Neural cell (in vitro differentiated cells): ENCODE data around the gene CREB3L4. TPM values are rescaled to one million over a fixed set of nuclear protein-coding genes. Genes with fewer than 3 reads are reported as not detected.
A peak's percentile ranks its signal among the peaks of the same experiment; 100 is the strongest.

ENCODE experiments used
- H2AFZ ChIP-seq: fragments of 200-600, 300-800 bp; sonication (generic), shearing (Covaris generic); 2 replicates; pipeline ENCODE4 v1.6.0; 2014; ENCODE audit warnings: low read depth, mild to moderate bottlenecking, antibody characterized with exemption, low read length, moderate library complexity
- H3F3A ChIP-seq: fragments of 200-600 bp; shearing (Covaris generic); 2 replicates; pipeline ENCODE4 v1.6.1; 2016; ENCODE audit warnings: mild to moderate bottlenecking, moderate library complexity, mixed read lengths, antibody characterized with exemption, low read length; ENCODE audit not compliant: insufficient read depth, poor library complexity, severe bottlenecking
- H3K27ac ChIP-seq: fragments of 200-600, 300-800 bp; sonication (generic), shearing (Covaris generic); 2 replicates; pipeline ENCODE4 v1.5.1; 2014; ENCODE audit warnings: mild to moderate bottlenecking, low read length, moderate library complexity
- H3K27me3 ChIP-seq: fragments of 300-800, 200-600 bp; sonication (generic), shearing (Covaris generic); 2 replicates; pipeline ENCODE4 v1.6.0; 2014; ENCODE audit warnings: mild to moderate bottlenecking, low read depth, low read length, moderate library complexity; ENCODE audit not compliant: insufficient read depth
- H3K36me3 ChIP-seq: fragments of 300-800, 200-600 bp; sonication (generic), shearing (Covaris generic); 2 replicates; pipeline ENCODE4 v1.5.1; 2014; ENCODE audit warnings: mild to moderate bottlenecking, antibody characterized with exemption, low read length, moderate library complexity; ENCODE audit not compliant: insufficient read depth
- H3K4me2 ChIP-seq: fragments of 300-800, 200-600 bp; sonication (generic), shearing (Covaris generic); 2 replicates; pipeline ENCODE4 v1.6.0; 2014; ENCODE audit warnings: mild to moderate bottlenecking, low read length
- H3K4me3 ChIP-seq: fragments of 300-800, 200-600 bp; sonication (generic), shearing (Covaris generic); 2 replicates; pipeline ENCODE4 v1.5.1; 2014; ENCODE audit warnings: mild to moderate bottlenecking, low read length, moderate library complexity
- H3K79me2 ChIP-seq: fragments of 200-600 bp; shearing (Covaris generic); replicated peaks from 2 replicates; pipeline ENCODE4 v1.6.0; 2014; ENCODE audit warnings: mild to moderate bottlenecking, low read length, moderate library complexity; ENCODE audit not compliant: insufficient read depth
- H3K9ac ChIP-seq: fragments of 300-800, 200-600 bp; sonication (generic), shearing (Covaris generic); 2 replicates; pipeline ENCODE4 v1.6.1; 2016; ENCODE audit warnings: mild to moderate bottlenecking, low read length, mixed read lengths
- H3K9me2 ChIP-seq: fragments of 200-600 bp; shearing (Covaris generic); 2 replicates; pipeline ENCODE4 v1.6.1; 2016; ENCODE audit warnings: mild to moderate bottlenecking, low read length, mixed read lengths; ENCODE audit not compliant: insufficient read depth
- H3K9me3 ChIP-seq: fragments of 200-600, 300-800 bp; sonication (generic), shearing (Covaris generic); 2 replicates; pipeline ENCODE4 v1.6.1; 2016; ENCODE audit warnings: mild to moderate bottlenecking, mixed run types, low read length, moderate library complexity, mixed read lengths
- H4K20me1 ChIP-seq: fragments of 200-600 bp; shearing (Covaris generic); 2 replicates; pipeline ENCODE4 v1.6.1; 2016; ENCODE audit warnings: mild to moderate bottlenecking, mixed run types; ENCODE audit not compliant: insufficient read depth
- CTCF ChIP-seq: fragments of 450-650 bp; IDR thresholded peaks from 2 replicates; pipeline ENCODE4 v1.5.1; 2014; ENCODE audit warnings: antibody characterized with exemption, mild to moderate bottlenecking, moderate library complexity; ENCODE audit not compliant: poor library complexity, severe bottlenecking
- EP300 ChIP-seq: fragments of 450-650 bp; conservative IDR thresholded peaks from 2 replicates; pipeline ENCODE4 v1.6.1; 2014; ENCODE audit warnings: antibody characterized with exemption, mild to moderate bottlenecking, moderate library complexity; ENCODE audit not compliant: poor library complexity, severe bottlenecking
- EZH2 ChIP-seq: fragments of 200-600, 300-800 bp; shearing (Covaris generic), sonication (generic); IDR thresholded peaks from 2 replicates; pipeline ENCODE4 v1.6.1; 2014; ENCODE audit warnings: antibody characterized with exemption, low read length, borderline replicate concordance, mild to moderate bottlenecking; ENCODE audit not compliant: insufficient read depth, poor library complexity, severe bottlenecking
- MXI1 ChIP-seq: fragments of 450-650 bp; conservative IDR thresholded peaks from 2 replicates; pipeline ENCODE4 v1.6.1; 2014; ENCODE audit warnings: antibody characterized with exemption, mild to moderate bottlenecking; ENCODE audit not compliant: poor library complexity, severe bottlenecking
- POLR2AphosphoS5 ChIP-seq: IDR thresholded peaks from 2 replicates; pipeline ENCODE4 v1.6.1; 2012
- RAD21 ChIP-seq: fragments of 450-650 bp; conservative IDR thresholded peaks from 2 replicates; pipeline ENCODE4 v1.6.1; 2014; ENCODE audit warnings: antibody characterized with exemption, mild to moderate bottlenecking, moderate library complexity
- SMC3 ChIP-seq: fragments of 450-650 bp; conservative IDR thresholded peaks from 2 replicates; pipeline ENCODE4 v1.6.1; 2014; ENCODE audit warnings: antibody characterized with exemption, mild to moderate bottlenecking, moderate library complexity; ENCODE audit not compliant: poor library complexity
- TAF1 ChIP-seq: IDR thresholded peaks from 2 replicates; pipeline ENCODE4 v1.6.1; 2012; ENCODE audit warnings: low read depth
- polyA plus RNA-seq: library from polyadenylated mRNA; depleted of rRNA; stranded (reverse); fragments of >200 nt; gene quantifications from 2 replicates; pipeline ENCODE4 v1.2.3, GENCODE V29; 2014
- TF ChIP-seq, protein P1 (sequence below): IDR thresholded peaks from 2 replicates; pipeline ENCODE4 v1.6.1; 2012; ENCODE audit warnings: borderline replicate concordance

Gene CREB3L4
- polyA plus RNA-seq, 1 donor from 2014 or later = 18.0 TPM

- Histone ChIP-seq H3K9me2 (no peaks in the 10 kb centered on the region), H2AFZ (peak overlapping the region; percentile 30), H3K36me3 (no peaks in the 10 kb centered on the region), H3K27me3 (no peaks in the 10 kb centered on the region), H3K9me3 (no peaks in the 10 kb centered on the region), H3K4me2 (peak overlapping the region; percentile 47), H3K4me3 (peak overlapping the region; percentile 83), H3K27ac (peak overlapping the region; percentile 38), H4K20me1 (no peaks in the 10 kb centered on the region), H3K9ac (peak overlapping the region; percentile 28), H3F3A (no peaks in the 10 kb centered on the region), H3K79me2 (peaks cover 50% of the 10 kb centered on the region)
- TF ChIP-seq POLR2AphosphoS5 = no peak
- no peak for TF ChIP-seq EZH2
Observed at GRCh38 chr1:153958961-153959260, 8.8 kb upstream of the CREB3L4 start.

GRCh38 chr1:153959454-153959853, 8.2 kb upstream of the CREB3L4 start:
- Histone ChIP-seq H3F3A (no peaks in the 10 kb centered on the region), H4K20me1 (no peaks in the 10 kb centered on the region), H3K27ac (no peak overlapping the region), H3K79me2 (peaks cover 48% of the 10 kb centered on the region), H3K9ac (no peak overlapping the region), H3K4me3 (no peak overlapping the region), H3K9me3 (no peaks in the 10 kb centered on the region), H3K27me3 (no peaks in the 10 kb centered on the region), H3K9me2 (no peaks in the 10 kb centered on the region), H3K36me3 (no peaks in the 10 kb centered on the region), H2AFZ (no peak overlapping the region), H3K4me2 (no peak overlapping the region)
- TF ChIP-seq, protein P1, sequence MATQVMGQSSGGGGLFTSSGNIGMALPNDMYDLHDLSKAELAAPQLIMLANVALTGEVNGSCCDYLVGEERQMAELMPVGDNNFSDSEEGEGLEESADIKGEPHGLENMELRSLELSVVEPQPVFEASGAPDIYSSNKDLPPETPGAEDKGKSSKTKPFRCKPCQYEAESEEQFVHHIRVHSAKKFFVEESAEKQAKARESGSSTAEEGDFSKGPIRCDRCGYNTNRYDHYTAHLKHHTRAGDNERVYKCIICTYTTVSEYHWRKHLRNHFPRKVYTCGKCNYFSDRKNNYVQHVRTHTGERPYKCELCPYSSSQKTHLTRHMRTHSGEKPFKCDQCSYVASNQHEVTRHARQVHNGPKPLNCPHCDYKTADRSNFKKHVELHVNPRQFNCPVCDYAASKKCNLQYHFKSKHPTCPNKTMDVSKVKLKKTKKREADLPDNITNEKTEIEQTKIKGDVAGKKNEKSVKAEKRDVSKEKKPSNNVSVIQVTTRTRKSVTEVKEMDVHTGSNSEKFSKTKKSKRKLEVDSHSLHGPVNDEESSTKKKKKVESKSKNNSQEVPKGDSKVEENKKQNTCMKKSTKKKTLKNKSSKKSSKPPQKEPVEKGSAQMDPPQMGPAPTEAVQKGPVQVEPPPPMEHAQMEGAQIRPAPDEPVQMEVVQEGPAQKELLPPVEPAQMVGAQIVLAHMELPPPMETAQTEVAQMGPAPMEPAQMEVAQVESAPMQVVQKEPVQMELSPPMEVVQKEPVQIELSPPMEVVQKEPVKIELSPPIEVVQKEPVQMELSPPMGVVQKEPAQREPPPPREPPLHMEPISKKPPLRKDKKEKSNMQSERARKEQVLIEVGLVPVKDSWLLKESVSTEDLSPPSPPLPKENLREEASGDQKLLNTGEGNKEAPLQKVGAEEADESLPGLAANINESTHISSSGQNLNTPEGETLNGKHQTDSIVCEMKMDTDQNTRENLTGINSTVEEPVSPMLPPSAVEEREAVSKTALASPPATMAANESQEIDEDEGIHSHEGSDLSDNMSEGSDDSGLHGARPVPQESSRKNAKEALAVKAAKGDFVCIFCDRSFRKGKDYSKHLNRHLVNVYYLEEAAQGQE = no peak
- TF ChIP-seq CTCF (no peak), RAD21 (no peak), EP300 (no peak), MXI1 (no peak), POLR2AphosphoS5 (no peak), EZH2 (no peak), SMC3 (no peak), TAF1 (no peak)

DNA sequence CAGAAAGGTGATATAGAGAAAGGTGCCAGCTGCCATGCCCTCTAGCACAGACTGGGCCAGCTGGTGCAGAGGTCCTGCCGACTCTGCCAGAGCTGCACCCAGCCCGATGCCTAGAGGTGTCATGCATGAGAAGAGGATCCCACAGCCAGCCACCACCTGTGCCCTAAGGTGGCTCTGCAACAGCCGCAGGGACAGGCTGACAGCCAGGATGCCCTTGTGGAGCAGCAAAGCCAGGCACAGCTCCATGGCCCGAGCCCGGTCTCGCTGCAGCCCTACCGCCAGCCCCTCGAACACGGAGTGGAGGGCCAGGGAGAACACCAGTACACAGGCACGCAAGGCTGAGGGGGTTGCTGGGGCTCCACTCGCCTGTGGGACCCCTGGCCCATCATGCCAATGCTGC, 7.5 kb upstream of the CREB3L4 start:
- Histone ChIP-seq H3K79me2 (peaks cover 51% of the 10 kb centered on the region), H3K4me2 (no peak overlapping the region), H3F3A (no peaks in the 10 kb centered on the region), H3K36me3 (no peaks in the 10 kb centered on the region), H3K9me3 (no peaks in the 10 kb centered on the region), H2AFZ (no peak overlapping the region), H3K4me3 (no peak overlapping the region), H3K27me3 (no peaks in the 10 kb centered on the region), H4K20me1 (no peaks in the 10 kb centered on the region), H3K9ac (no peak overlapping the region), H3K27ac (no peak overlapping the region), H3K9me2 (no peaks in the 10 kb centered on the region)
- TF ChIP-seq MXI1 = no peak
- TF ChIP-seq POLR2AphosphoS5 = no peak
- no peak for TF ChIP-seq SMC3
- no peak for TF ChIP-seq EZH2
- TF ChIP-seq, protein P1 = no peak
- TF ChIP-seq TAF1 = no peak
- TF ChIP-seq CTCF = no peak
- no peak for TF ChIP-seq EP300
- TF ChIP-seq RAD21 = no peak
